Dedifferentiated amniotic fluid mesenchymal stem cell (primary cell): ENCODE data around the gene ILKAP.

Experiments used
- DNase-seq: peaks from one replicate; pipeline ENCODE4 v3.0.0-alpha.2; 2016; ENCODE audit errors: extremely low spot score

Gene ILKAP

GRCh38 chr2:238122287-238123217, 80.9 kb downstream of the ILKAP start:
- DNase-seq: no peak

GRCh38 chr2:238121511-238122286, 81.8 kb downstream of the ILKAP start:
- DNase-seq: no peak

- no peak for DNase-seq
Measured at GRCh38 chr2:238120463-238121298, 82.8 kb downstream of the ILKAP start.
